Mucosa of descending colon (tissue), 3 donors: ENCODE measurements around the gene PRSS16. TPM values are rescaled to one million over a fixed set of nuclear protein-coding genes. Genes with fewer than 3 reads are reported as not detected.

ENCODE experiments used
- ATAC-seq: fragments of 200-7000 bp; cut with Tn5 transposase; one replicate; pipeline ENCODE4 v1.9.1; 2020; ENCODE audit warnings: mild to moderate bottlenecking, moderate library complexity
- DNase-seq, 3 donors: peaks; one replicate each; pipeline ENCODE4 v3.0.0-alpha.2; 2020
- H3K36me3 ChIP-seq: fragments of 200-600 bp; one replicate; pipeline ENCODE4 v1.8.0; 2021; ENCODE audit warnings: low read depth, mild to moderate bottlenecking
- H3K4me1 ChIP-seq: fragments of 200-600 bp; one replicate; pipeline ENCODE4 v1.8.0; 2021; ENCODE audit warnings: low read depth, mild to moderate bottlenecking
- H3K4me3 ChIP-seq: fragments of 200-600 bp; one replicate; pipeline ENCODE4 v1.8.0; 2021; ENCODE audit warnings: mild to moderate bottlenecking
- H3K9me3 ChIP-seq: fragments of 200-600 bp; one replicate; pipeline ENCODE4 v1.8.0; 2021; ENCODE audit warnings: mild to moderate bottlenecking
- intact Hi-C, 2 donors: fragments of 100-400 bp; cut with DNase I in 1 of 2; cut with micrococcal nuclease in 1 of 2; formaldehyde crosslinking; loops; one replicate each; pipeline versions ENCODE4 v1.11.0 to v1.11.1; 2022; cut with DNase I, micrococcal nuclease
- long read RNA-seq, 2 donors: library from polyadenylated mRNA; unstranded; transcript quantifications; one replicate each; pipeline ENCODE4 v2.0.0, GENCODE V29; 2019 to 2021
- total RNA-seq, 3 donors: library from RNA; stranded (reverse); fragmentation: NEBNext Ultra II Directional in 2 of 3; extraction: Animal tissue kit (Norgen Biotek cat#: 25700) in 2 of 3; gene quantifications; one replicate each; pipeline versions ENCODE4 v1.2.1 to v1.2.4, GENCODE V29; 2021 to 2023
- TF ChIP-seq, protein P1 (sequence below): fragments of 200-600 bp; IDR thresholded peaks from one replicate; pipeline ENCODE4 v1.8.0; 2022; ENCODE audit warnings: antibody characterized with exemption, mild to moderate bottlenecking
- donor health status: DM: no; HTN: no; CAD: no; lungs with moderate emphysema.
- donor health status: DM: no; HTN: no; CAD: no.
- donor health status: DM: no; HTN: yes; CAD: no.

The PRSS16 gene, protein sequence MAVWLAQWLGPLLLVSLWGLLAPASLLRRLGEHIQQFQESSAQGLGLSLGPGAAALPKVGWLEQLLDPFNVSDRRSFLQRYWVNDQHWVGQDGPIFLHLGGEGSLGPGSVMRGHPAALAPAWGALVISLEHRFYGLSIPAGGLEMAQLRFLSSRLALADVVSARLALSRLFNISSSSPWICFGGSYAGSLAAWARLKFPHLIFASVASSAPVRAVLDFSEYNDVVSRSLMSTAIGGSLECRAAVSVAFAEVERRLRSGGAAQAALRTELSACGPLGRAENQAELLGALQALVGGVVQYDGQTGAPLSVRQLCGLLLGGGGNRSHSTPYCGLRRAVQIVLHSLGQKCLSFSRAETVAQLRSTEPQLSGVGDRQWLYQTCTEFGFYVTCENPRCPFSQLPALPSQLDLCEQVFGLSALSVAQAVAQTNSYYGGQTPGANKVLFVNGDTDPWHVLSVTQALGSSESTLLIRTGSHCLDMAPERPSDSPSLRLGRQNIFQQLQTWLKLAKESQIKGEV
- total RNA-seq = 10 to 100 TPM; 13.0 to 32.1 (median 22.4) TPM
- long read RNA-seq, donor 1, partial matches to known transcripts = 2 of 6 reads
- long read RNA-seq, donor 1, other reads (novel, unspliced or antisense) = 0 of 6 reads
- long read RNA-seq, donor 2, partial matches to known transcripts = 1 of 4 reads
- long read RNA-seq, donor 2, other reads (novel, unspliced or antisense) = 0 of 4 reads

DNA sequence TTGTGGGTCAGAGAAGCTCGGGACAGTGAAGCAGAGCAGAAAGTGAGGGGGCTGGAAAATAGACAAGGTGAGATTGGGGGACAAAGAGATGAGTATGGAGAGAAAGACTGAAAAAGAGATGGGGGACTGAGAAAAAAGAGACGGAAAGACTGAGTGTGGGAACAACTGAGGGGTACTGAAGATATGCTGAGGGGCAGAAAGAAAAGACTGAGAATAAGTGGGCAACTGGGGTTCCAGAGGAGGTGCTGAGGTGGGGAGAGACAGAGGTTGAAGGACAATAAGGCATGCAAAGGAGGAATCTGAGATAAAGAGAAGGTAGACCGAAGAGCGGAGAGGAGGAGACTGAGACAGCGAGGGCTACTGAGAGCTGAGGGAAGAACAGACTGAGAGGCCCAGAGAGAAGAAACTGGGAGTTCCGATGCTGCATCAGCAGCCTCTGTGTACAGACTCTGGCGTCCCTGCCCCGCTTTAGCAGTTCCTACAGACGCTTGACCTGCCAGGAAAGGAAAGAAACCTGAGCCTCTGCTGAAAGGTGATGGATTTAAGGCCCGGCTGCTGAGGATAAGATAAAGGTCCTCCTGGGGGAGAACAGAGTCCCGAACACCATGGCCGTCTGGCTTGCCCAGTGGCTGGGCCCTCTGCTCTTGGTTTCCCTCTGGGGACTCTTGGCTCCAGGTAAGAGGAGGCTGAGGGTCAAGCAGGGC lies at the start of gene PRSS16:
PRSS16 (plus strand) TSS at position 569 of the 704 bp plus-strand sequence; CDS start at position 606, 37 bp downstream.
- no peaks in the 10 kb centered on the region for H3K9me3 ChIP-seq
- ATAC-seq (no peak), DNase-seq (no peak)

DNA sequence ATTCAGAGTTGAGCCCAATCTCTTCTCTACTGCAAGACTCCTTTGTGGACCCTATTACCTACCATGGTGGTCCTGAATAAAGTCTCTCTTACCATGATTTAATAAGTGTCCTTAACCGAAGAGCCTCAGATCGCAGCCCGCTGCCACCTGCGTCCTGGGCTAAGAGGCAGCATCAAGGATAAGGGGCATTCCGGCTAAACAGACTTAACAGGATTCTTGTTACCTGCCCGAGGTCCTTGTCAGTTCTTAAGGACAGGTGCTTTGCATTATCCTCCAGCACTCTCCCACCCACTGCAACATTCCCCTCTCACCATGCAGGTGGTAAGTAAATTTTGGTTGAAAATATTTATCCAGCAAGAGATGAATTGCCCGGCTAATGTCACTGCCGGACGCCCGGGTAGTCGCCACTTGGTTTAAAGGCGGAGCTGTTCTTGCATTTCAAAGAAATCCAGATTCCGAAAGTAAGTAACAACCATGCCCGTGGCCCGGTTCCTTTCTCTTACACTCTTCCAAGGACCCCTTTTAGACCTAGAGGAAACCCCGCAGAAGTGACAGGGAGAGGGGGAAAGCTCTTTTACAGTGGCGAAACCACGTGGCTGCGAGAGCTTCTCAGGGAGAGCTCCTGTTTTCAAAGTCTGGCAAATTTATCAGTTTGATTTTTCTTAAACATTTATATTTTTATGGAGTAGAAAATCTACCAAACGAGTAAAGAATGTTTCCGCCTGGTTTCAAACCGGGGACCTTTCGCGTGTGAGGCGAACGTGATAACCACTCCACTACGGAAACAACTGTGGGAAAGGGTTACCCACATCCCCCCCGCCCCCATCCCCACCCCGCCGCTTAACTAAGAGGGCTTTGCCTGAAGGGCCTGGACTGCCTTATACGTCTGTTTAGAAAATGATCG lies 41.9 kb upstream of the PRSS16 start:
- Histone ChIP-seq H3K4me1 (no peaks in the 10 kb centered on the region), H3K4me3 (no peak overlapping the region)
- intact Hi-C loops = no loop called here

More for the DNA sequence above, at the start of gene PRSS16:
- Histone ChIP-seq H3K36me3 (no peaks in the 10 kb centered on the region), H3K4me3 (no peak within 1 kb of the TSS), H3K4me1 (peaks cover 4% of the 10 kb centered on the region)
- TF ChIP-seq, protein P1, sequence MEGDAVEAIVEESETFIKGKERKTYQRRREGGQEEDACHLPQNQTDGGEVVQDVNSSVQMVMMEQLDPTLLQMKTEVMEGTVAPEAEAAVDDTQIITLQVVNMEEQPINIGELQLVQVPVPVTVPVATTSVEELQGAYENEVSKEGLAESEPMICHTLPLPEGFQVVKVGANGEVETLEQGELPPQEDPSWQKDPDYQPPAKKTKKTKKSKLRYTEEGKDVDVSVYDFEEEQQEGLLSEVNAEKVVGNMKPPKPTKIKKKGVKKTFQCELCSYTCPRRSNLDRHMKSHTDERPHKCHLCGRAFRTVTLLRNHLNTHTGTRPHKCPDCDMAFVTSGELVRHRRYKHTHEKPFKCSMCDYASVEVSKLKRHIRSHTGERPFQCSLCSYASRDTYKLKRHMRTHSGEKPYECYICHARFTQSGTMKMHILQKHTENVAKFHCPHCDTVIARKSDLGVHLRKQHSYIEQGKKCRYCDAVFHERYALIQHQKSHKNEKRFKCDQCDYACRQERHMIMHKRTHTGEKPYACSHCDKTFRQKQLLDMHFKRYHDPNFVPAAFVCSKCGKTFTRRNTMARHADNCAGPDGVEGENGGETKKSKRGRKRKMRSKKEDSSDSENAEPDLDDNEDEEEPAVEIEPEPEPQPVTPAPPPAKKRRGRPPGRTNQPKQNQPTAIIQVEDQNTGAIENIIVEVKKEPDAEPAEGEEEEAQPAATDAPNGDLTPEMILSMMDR = no peak
- intact Hi-C loops = no loop called here

DNA sequence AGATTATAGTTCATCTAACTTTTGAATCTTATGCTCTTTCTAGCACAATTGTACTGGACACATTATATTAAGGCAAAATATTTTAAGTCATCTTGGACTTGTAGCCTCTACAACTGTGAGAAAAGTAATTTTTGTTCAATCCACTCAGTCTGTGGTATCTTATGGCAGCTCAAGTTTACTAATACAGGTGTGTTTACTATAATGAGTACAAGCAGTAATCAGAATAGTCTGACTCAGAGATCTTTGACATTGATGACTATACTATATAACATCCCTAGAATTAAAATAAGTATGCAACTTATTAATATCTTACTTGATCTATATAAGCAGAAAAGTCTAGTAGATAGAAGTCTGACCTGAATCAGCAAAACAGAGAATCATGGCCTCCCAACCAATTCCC lies 40.7 kb upstream of the PRSS16 start:
- Histone ChIP-seq H3K36me3 (no peaks in the 10 kb centered on the region), H3K4me3 (no peak overlapping the region), H3K4me1 (no peaks in the 10 kb centered on the region), H3K9me3 (no peaks in the 10 kb centered on the region)
- no peak for ATAC-seq
- TF ChIP-seq, protein P1 = no peak
- DNase-seq = no peak
- intact Hi-C loops = no loop called here

More for the DNA sequence above, 41.9 kb upstream of the PRSS16 start:
- DNase-seq (no peak), ATAC-seq (no peak)
- TF ChIP-seq, protein P1 = no peak
- Histone ChIP-seq H3K9me3 (no peaks in the 10 kb centered on the region), H3K36me3 (no peaks in the 10 kb centered on the region)

DNA sequence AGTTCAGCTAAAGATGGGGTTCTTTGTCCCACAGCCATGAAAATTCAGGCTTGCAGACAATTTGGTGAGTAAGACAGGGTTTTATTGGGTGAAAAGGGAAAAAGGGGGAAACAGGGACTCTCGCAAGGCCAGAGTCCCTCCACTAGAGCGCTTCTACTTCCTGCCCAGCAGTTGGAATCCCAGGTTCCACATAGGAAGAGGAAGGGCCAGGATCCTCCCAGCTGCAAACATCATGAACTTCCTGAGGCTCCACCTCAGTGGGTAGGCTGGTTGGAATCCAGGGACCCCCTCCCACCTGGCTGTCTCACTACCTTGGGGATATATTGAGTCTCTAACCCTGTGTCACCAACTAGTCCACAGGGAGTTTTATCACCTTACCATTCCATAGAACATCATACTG lies 39.5 kb upstream of the PRSS16 start:
- no peaks in the 10 kb centered on the region for H3K9me3 ChIP-seq
- H3K4me3 ChIP-seq = no peak overlapping the region
- TF ChIP-seq, protein P1 = no peak
- DNase-seq (no peak), ATAC-seq (no peak)
- intact Hi-C loops = no loop called here
- no peaks in the 10 kb centered on the region for H3K4me1 ChIP-seq
- H3K36me3 ChIP-seq = no peaks in the 10 kb centered on the region

DNA sequence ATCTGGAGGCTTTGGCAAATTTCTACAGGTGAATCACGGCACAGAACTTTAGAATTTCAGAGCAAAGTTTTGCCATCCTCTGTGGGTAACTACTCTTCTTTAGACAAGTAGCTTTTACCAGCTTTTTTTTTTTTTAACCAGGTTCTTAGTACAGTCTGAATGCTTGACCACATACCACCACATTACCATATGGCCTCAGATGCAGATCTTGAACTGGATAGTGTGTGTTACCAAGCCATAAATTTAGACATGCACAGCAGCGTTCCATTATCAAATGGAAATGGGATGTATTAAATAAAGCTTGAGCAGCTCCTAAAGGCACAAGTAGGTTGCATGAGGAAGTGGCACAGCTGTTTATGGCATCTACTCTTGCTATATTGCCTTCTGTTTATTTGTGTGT lies 38.3 kb upstream of the PRSS16 start:
- no peaks in the 10 kb centered on the region for H3K9me3 ChIP-seq
- DNase-seq (no peak), ATAC-seq (no peak)
- TF ChIP-seq, protein P1 = no peak
- no peak overlapping the region for H3K4me3 ChIP-seq
- intact Hi-C loops = no loop called here
- no peaks in the 10 kb centered on the region for H3K4me1 ChIP-seq
- H3K36me3 ChIP-seq = no peaks in the 10 kb centered on the region
